Pons (tissue), 1 donor: ENCODE results near the gene ZNF550.
A peak's percentile ranks its signal among the peaks of the same experiment; 100 is the strongest.
"Not testable (repeated sequence)": the region's sequence is repeated elsewhere in the genome, so short reads cannot be mapped to it uniquely, and the experiment has no call there.

Experiments
- DNase-seq: peaks from one replicate; pipeline ENCODE4 v3.0.0-alpha.2; 2016; ENCODE audit warnings: low spot score

ZNF550 gene

GRCh38 chr19:57527136-57527881, 32.4 kb downstream of the ZNF550 start, which contains the start of gene ZNF549:
TSS of gene ZNF549 (plus strand) at chr19:57527356. CDS start at chr19:57527574, 218 bp downstream.
- DNase-seq: peak; percentile 69

DNA sequence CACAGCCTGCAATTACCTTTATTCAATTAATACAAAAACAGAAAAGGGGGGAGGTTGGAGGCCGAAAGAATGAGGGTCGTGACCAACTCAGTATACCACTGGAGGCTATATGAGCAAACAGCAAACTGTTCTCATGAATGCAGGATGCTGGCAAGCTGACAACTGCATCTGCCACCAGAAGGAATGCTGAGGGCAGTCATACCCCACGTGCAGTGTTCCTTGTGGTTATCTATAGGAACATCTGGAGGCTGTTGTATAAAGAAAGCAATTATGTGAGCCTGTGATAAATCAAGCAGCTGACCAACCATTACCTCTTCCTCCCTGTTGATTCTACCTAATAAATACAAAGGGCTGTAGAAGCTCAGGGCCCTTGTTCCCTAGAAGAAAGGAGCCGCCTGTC, 41.6 kb downstream of the ZNF550 start:
- DNase-seq: not testable (repeated sequence)

DNA sequence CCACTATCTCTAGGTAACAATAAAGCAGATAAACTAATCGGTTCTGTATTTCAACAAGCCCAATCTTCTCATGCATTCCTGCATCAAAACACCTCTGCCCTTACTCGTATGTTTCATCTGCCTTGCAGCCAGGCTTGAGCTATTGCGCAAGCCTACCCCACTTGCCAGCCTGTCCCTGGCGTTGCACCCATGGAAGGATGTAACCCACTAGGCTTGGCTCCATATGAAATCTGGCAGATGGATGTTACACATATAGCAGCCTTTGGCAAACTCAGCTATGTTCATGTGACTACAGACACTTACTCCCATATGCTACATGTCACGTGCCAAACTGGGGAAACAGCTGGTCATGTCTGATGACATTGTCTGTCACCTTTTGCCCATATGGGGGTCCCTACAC, 44.4 kb downstream of the ZNF550 start:
- no peak for DNase-seq

GRCh38 chr19:57512845-57513244, 46.8 kb downstream of the ZNF550 start:
- DNase-seq: no peak

- DNase-seq: no peak
These were observed 48.2 kb downstream of the ZNF550 start for GRCh38 chr19:57511484-57511883.

- no peak for DNase-seq
These were observed 53.5 kb downstream of the ZNF550 start for GRCh38 chr19:57506163-57506562.

DNA sequence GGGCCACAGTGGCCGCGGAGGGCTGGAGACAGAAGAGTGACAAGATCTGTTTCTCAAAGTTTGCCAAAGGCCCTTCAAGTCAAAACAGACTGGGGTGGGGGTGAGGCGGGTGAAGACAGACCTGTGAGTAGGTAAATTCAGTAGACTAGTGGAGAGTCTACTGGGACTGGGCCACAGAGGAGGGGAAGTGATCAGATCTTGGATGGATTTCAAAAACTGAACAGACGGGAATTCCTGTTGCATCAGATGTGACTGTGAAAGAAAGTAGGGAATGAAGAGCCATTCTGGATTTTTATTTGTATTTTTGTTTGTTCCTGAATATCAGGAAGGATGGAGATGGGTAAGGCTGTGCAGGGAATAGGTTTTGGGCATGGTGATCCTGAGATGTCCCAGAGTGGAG, 59.3 kb downstream of the ZNF550 start:
- not testable (repeated sequence) for DNase-seq

- DNase-seq: peak; percentile 62
These were observed 59.8 kb downstream of the ZNF550 start, which contains the start of gene ZNF773 for GRCh38 chr19:57499680-57500395. TSS of gene ZNF773 (plus strand) at chr19:57499938. CDS start at chr19:57500081, 143 bp downstream.

DNA sequence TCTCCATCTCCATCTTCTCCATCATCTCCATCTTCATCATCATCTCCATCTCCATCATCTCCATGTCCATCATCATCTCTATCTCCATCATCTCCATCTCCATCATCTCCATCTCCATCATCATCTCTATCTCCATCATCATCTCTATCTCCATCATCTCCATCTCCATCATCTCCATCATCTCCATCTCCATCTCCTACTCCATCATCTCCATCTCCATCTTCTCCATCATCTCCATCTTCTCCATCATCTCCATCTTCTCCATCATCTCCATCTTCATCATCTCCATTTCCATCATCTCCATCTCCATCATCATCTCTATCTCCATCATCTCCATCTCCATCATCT, 60.4 kb downstream of the ZNF550 start:
- DNase-seq: not testable (repeated sequence)

GRCh38 chr19:57488299-57488644, 71.4 kb downstream of the ZNF550 start:
- not testable (repeated sequence) for DNase-seq

GRCh38 chr19:57487477-57488298, 72.0 kb downstream of the ZNF550 start, which contains the start of gene ZNF419:
TSS of gene ZNF419 (plus strand) at chr19:57487750. CDS start at chr19:57487951, 201 bp downstream.
- peak; percentile 90 for DNase-seq
